ENCODE data around the gene SH3RF3. TPM values are rescaled to one million over a fixed set of nuclear protein-coding genes. Genes with fewer than 3 reads are reported as not detected.

SH3RF3 gene
- total RNA-seq, 3 donors from 2014 or later (not counting 1 experiment from before 2014, with no cell fraction given): 0.23 to 0.61 (median 0.34) TPM

GRCh38 chr2:109417701-109418335 is 288.8 kb downstream of the SH3RF3 start:
- DNase-seq (no peak), ATAC-seq (no peak)
- no peaks in the 10 kb centered on the region for H3K9me3 ChIP-seq (ENCODE audit: control insufficient read depth, insufficient read depth, low read length)
- Mint-ChIP-seq H3K4me3 (no peak overlapping the region), H3K4me1 (no peaks in the 10 kb centered on the region), H3K27me3 (ENCODE audit: low read depth in 2 of 2) (no peaks in the 10 kb centered on the region), H3K27ac (no peak overlapping the region), H3K9me3 (no peaks in the 10 kb centered on the region), H3K36me3 (no peaks in the 10 kb centered on the region)
- no peaks in the 10 kb centered on the region for H3K27me3 ChIP-seq (ENCODE audit: control insufficient read depth, insufficient read depth, low read length)
- no peak overlapping the region for H3K27ac ChIP-seq (ENCODE audit: low read length)
- intact Hi-C loops (cut with micrococcal nuclease): no loop called here
- no peak overlapping the region for H3K4me3 ChIP-seq (ENCODE audit: low read length)
- H3K36me3 ChIP-seq (ENCODE audit: control insufficient read depth, insufficient read depth, low read length): no peaks in the 10 kb centered on the region
- WGBS (ENCODE audit: insufficient coverage): 91% methylated on average over 10 of the region's 10 CpGs
- H3K4me1 ChIP-seq (ENCODE audit: control insufficient read depth, insufficient read depth, low read length): no peaks in the 10 kb centered on the region
- no peak for TF ChIP-seq CTCF (IDR thresholded peaks at IDR 0.05)

GRCh38 chr2:109418716-109419115 is 289.7 kb downstream of the SH3RF3 start:
- intact Hi-C loops (cut with micrococcal nuclease): no loop called here
- no peak overlapping the region for H3K27ac Mint-ChIP-seq
- Histone ChIP-seq H3K4me3 (ENCODE audit: low read length) (no peak overlapping the region), H3K9me3 (ENCODE audit: control insufficient read depth, insufficient read depth, low read length) (no peaks in the 10 kb centered on the region), H3K27me3 (ENCODE audit: control insufficient read depth, insufficient read depth, low read length) (no peaks in the 10 kb centered on the region), H3K4me1 (ENCODE audit: control insufficient read depth, insufficient read depth, low read length) (no peaks in the 10 kb centered on the region), H3K27ac (ENCODE audit: low read length) (no peak overlapping the region), H3K36me3 (ENCODE audit: control insufficient read depth, insufficient read depth, low read length) (no peaks in the 10 kb centered on the region)
- ATAC-seq (no peak), DNase-seq (no peak)
- no peak overlapping the region for H3K4me3 Mint-ChIP-seq
- no peak for TF ChIP-seq CTCF (IDR thresholded peaks at IDR 0.05)
- H3K36me3 Mint-ChIP-seq: no peaks in the 10 kb centered on the region
- no peaks in the 10 kb centered on the region for H3K9me3 Mint-ChIP-seq
- WGBS (ENCODE audit: insufficient coverage): 89% methylated on average over 7 of the region's 7 CpGs
- no peaks in the 10 kb centered on the region for H3K4me1 Mint-ChIP-seq
- H3K27me3 Mint-ChIP-seq (ENCODE audit: low read depth in 2 of 2): no peaks in the 10 kb centered on the region

- Mint-ChIP-seq H3K27me3 (ENCODE audit: low read depth in 2 of 2) (no peaks in the 10 kb centered on the region), H3K9me3 (no peaks in the 10 kb centered on the region), H3K27ac (no peak overlapping the region), H3K4me1 (no peaks in the 10 kb centered on the region), H3K4me3 (no peak overlapping the region), H3K36me3 (no peaks in the 10 kb centered on the region)
- intact Hi-C loops (cut with micrococcal nuclease): no loop called here
- no peaks in the 10 kb centered on the region for H3K36me3 ChIP-seq (ENCODE audit: control insufficient read depth, insufficient read depth, low read length)
- no peak for TF ChIP-seq CTCF (IDR thresholded peaks at IDR 0.05)
- no peak overlapping the region for H3K4me3 ChIP-seq (ENCODE audit: low read length)
- no peaks in the 10 kb centered on the region for H3K4me1 ChIP-seq (ENCODE audit: control insufficient read depth, insufficient read depth, low read length)
- H3K9me3 ChIP-seq (ENCODE audit: control insufficient read depth, insufficient read depth, low read length): no peaks in the 10 kb centered on the region
- ATAC-seq: no peak
- H3K27ac ChIP-seq (ENCODE audit: low read length): no peak overlapping the region
- WGBS (ENCODE audit: insufficient coverage): 89% methylated on average over 15 of the region's 15 CpGs
- no peaks in the 10 kb centered on the region for H3K27me3 ChIP-seq (ENCODE audit: control insufficient read depth, insufficient read depth, low read length)
- DNase-seq: no peak
Measured at GRCh38 chr2:109419171-109419756, 290.3 kb downstream of the SH3RF3 start.

GRCh38 chr2:109419960-109420370 is 291.0 kb downstream of the SH3RF3 start:
- intact Hi-C loops (cut with micrococcal nuclease): no loop called here
- Mint-ChIP-seq H3K36me3 (no peaks in the 10 kb centered on the region), H3K9me3 (no peaks in the 10 kb centered on the region), H3K27me3 (ENCODE audit: low read depth in 2 of 2) (no peaks in the 10 kb centered on the region), H3K27ac (no peak overlapping the region), H3K4me1 (no peaks in the 10 kb centered on the region), H3K4me3 (no peak overlapping the region)
- Histone ChIP-seq H3K4me1 (ENCODE audit: control insufficient read depth, insufficient read depth, low read length) (no peaks in the 10 kb centered on the region), H3K4me3 (ENCODE audit: low read length) (no peak overlapping the region), H3K9me3 (ENCODE audit: control insufficient read depth, insufficient read depth, low read length) (no peaks in the 10 kb centered on the region), H3K27me3 (ENCODE audit: control insufficient read depth, insufficient read depth, low read length) (no peaks in the 10 kb centered on the region), H3K27ac (ENCODE audit: low read length) (no peak overlapping the region), H3K36me3 (ENCODE audit: control insufficient read depth, insufficient read depth, low read length) (no peaks in the 10 kb centered on the region)
- TF ChIP-seq CTCF (IDR thresholded peaks at IDR 0.05): no peak
- 92% methylated on average over 3 of the region's 5 CpGs for WGBS (ENCODE audit: insufficient coverage)
- DNase-seq (no peak), ATAC-seq (no peak)
